GM13976 (cell line): ENCODE results near the gene TMEM117.

ENCODE experiments used
- DNase-seq: peaks from one replicate; pipeline ENCODE4 v3.0.0; 2012; ENCODE audit warnings: low spot score
- in situ Hi-C: fragments of 300-500 bp; cut with MboI; formaldehyde crosslinking; loops from one replicate; pipeline ENCODE4 v1.12.0; 2022; ENCODE audit warnings: low sequenced_read_pairs, mixed read lengths, inconsistent platforms; ENCODE audit not compliant: unreplicated experiment
- TF ChIP-seq, protein P1 (sequence below): IDR thresholded peaks from 2 replicates; pipeline ENCODE4 v1.5.1; 2012; ENCODE audit warnings: borderline replicate concordance, mild to moderate bottlenecking; ENCODE audit not compliant: insufficient read depth; ENCODE audit errors: extremely low read depth, missing control alignments, control extremely low read depth

Gene TMEM117

DNA sequence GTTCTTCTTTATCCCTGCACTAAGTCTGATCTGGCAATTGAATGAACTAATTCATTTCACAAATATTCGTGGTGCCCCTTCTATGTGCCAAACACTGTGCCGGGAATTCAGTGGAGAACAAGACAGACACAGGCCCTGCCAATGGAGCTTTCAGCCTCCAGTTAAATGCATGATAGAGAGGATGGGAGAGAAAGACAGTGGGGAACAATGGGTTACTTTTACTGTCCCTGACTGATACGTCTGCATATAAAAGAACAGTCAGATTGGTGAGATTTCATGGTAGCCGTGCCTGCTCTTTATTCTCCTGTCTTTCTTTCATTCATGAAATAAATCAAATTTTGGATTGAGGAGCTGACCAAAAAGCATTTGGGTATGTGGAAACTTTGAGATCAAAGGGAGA is 78.5 kb downstream of the TMEM117 start:
- in situ Hi-C loops = no loop called here
- no peak for DNase-seq
- TF ChIP-seq, protein P1, sequence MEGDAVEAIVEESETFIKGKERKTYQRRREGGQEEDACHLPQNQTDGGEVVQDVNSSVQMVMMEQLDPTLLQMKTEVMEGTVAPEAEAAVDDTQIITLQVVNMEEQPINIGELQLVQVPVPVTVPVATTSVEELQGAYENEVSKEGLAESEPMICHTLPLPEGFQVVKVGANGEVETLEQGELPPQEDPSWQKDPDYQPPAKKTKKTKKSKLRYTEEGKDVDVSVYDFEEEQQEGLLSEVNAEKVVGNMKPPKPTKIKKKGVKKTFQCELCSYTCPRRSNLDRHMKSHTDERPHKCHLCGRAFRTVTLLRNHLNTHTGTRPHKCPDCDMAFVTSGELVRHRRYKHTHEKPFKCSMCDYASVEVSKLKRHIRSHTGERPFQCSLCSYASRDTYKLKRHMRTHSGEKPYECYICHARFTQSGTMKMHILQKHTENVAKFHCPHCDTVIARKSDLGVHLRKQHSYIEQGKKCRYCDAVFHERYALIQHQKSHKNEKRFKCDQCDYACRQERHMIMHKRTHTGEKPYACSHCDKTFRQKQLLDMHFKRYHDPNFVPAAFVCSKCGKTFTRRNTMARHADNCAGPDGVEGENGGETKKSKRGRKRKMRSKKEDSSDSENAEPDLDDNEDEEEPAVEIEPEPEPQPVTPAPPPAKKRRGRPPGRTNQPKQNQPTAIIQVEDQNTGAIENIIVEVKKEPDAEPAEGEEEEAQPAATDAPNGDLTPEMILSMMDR = no peak

DNA sequence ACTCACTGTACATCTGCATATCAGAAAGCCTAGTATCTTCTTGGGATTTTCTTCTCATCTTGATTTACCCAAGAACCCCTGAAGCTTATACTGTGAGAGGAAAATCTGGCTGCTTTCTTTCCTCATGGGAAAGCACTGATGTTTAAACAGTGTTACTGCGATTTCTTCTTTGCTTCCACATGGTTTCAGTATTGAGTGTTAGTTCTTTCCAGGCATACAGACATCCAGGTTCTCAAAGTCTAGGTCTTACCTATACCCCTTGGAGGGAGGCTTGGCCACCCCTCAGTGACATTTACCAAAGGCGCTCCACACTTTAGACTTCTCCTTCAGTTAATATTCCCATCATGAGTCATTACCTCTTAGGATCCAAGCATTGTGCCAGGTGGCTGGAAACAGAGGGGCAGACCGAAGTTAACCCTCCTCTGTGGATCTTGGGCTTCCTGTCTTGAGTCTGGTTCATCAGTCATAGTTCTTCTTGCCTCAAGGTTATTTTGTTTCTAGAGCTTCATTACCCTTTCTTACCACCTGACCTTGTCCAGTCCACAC is 79.1 kb downstream of the TMEM117 start:
- TF ChIP-seq, protein P1 = peak; percentile 13
- DNase-seq = no peak
- in situ Hi-C loops = no loop called here

DNA sequence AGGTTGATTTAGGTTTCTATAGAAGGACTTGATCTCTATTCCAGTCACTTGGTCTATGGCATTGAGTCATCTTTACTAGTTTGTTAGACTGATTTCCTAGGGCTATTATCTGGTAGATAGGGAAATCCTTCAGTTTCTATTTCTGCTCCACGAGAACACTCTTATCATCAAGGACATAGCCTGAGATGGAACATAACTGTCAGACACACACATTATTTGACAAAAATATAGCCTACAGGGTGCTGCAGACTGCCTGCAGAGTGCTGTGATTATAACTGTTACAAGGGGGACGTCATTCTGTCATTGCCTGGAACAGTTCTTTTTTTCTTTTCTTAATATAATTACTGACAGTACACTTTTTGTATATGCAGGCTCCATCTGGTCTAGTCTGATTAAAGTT is 82.0 kb downstream of the TMEM117 start:
- TF ChIP-seq, protein P1 = no peak
- no peak for DNase-seq
- in situ Hi-C loops = no loop called here

DNA sequence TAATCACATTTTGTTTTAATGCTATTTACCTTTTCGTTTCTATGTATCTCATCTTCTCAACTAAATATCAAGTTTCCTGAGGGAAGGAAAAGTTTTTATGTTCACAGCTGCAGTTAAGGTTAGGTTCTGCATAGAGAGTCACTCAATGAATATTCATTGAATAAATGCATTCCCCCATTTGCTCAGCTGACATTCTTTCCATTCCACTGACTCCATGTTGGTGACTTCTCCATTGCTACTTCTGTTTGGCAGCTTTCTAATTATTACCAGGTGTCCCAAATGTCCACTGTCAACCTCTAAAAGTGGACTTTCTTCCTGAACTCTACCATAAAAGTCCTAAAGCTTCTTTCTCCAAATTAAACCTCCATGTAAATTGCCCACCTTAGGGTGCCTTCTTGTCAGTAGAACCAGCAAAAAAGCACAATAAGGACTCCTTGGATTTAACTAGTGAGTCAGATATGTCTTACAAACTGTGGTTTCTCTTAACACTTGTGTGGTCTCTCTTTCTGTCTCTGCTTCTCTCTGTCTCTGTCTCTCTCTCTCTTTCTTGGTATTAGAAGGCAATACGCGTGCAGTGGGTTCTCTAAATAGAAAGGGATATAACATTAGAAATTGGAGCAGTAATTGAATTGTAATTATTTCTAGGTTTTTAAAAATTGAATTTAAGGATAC is 85.9 kb downstream of the TMEM117 start:
- TF ChIP-seq, protein P1 = no peak
- no peak for DNase-seq
- in situ Hi-C loops = no loop called here

DNA sequence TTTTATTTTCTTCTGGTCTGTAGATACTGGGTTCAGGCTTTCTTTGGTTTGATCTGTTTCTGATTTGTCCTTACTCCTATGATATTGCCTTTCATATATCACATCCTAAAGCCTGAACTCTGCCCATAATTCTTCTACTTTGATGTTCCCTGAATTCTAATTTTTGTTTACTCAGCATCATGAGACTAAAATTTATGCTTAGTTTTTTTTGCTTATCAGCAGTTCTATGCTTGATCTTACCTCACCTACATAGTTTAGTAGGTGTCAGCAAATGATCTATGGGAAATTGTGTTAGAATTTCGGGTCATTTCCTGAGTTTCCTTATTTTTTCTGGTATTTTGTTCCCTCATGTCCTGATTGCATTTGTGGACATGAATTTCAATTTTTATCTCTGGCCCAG is 94.2 kb downstream of the TMEM117 start:
- in situ Hi-C loops = no loop called here
- no peak for DNase-seq
- TF ChIP-seq, protein P1 = no peak

DNA sequence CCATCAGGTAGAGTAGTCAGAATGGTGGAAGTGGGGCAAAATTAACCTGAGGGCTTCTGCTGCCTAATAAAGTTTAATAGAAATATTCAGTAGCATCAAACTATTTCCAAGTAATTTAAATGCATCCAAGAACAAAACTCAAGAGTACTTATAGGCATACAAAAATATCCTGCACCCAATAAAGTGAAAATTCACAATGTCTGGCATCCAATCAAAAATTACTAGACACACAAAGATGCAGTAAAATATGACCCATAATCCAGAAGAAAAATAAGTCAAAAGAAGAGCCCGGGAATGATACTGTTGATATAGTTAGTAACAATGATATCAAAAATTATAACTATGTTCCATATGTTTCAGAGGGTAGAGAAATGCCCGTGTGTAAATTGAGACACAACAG is 95.3 kb downstream of the TMEM117 start:
- no peak for DNase-seq
- in situ Hi-C loops = no loop called here
- TF ChIP-seq, protein P1 = no peak
